Measurements from ENCODE around the gene LYSMD4. TPM values are rescaled to one million over a fixed set of nuclear protein-coding genes. Genes with fewer than 3 reads are reported as not detected.

LYSMD4 gene
- total and polyA plus RNA-seq, 2 of the 8 experiments (the other 6 are each of a cell fraction or from before 2014, with no cell fraction given), result 7.5 to 17.5 TPM

- Histone ChIP-seq H4K8ac (ENCODE audit: extremely low read depth, insufficient read depth, low read length) (no peak overlapping the region), H2BK5ac (ENCODE audit: low read depth, low read length) (no peak overlapping the region), H2BK120ac (replicated peaks; ENCODE audit: low read depth, low read length) (no peak overlapping the region), H3K4me3 (ENCODE audit: extremely low read depth in 1 of 4, insufficient read depth in 2 of 4, low read depth in 3 of 4, low read length in 4 of 4) (no peak overlapping the region), H2BK20ac (ENCODE audit: low read length) (no peak overlapping the region), H3K27me3 (replicated peaks in 1 of 4; ENCODE audit: control insufficient read depth in 3 of 4, extremely low read depth in 1 of 4, insufficient read depth in 3 of 4, low read length in 3 of 4) (peaks cover 0 to 7% (median 2%) of the 10 kb centered on the region in 4 experiments; a peak in 4 of 7 replicates), H3K27ac (ENCODE audit: low read depth, low read length) (no peak overlapping the region), H3K9me3 (ENCODE audit: insufficient read depth in 2 of 2, low read depth in 1 of 2, low read length in 1 of 2) (peaks cover 4 to 12% of the 10 kb centered on the region in 2 experiments; a peak in 3 of 4 replicates), H3K79me2 (ENCODE audit: control insufficient read depth in 1 of 2, insufficient read depth in 2 of 2, low read length in 2 of 2) (no peaks in the 10 kb centered on the region), H3K56ac (replicated peaks; ENCODE audit: insufficient read length, low read depth, low read length) (no peak overlapping the region), H2BK15ac (ENCODE audit: low read length) (no peak overlapping the region), H3K4me2 (ENCODE audit: insufficient read depth in 1 of 2, low read depth in 2 of 2, low read length in 2 of 2) (no peak overlapping the region), H2AK5ac (ENCODE audit: low read depth, low read length) (no peak overlapping the region), H4K20me1 (replicated peaks in 1 of 2; ENCODE audit: control insufficient read depth in 1 of 2, insufficient read depth in 2 of 2, low read length in 2 of 2) (peaks cover 0 to 5% of the 10 kb centered on the region in 2 experiments), H4K5ac (ENCODE audit: insufficient read length, low read depth, low read length) (no peak overlapping the region), H3K23ac (ENCODE audit: insufficient read length) (no peak overlapping the region), H2AFZ (ENCODE audit: low read length) (no peak overlapping the region), H3K18ac (ENCODE audit: extremely low read depth, low read length) (no peak overlapping the region), H3K4me1 (replicated peaks in 1 of 4; ENCODE audit: control insufficient read depth in 3 of 4, insufficient read depth in 4 of 4, low read length in 3 of 4) (peaks cover 4 to 23% (median 6%) of the 10 kb centered on the region in 4 experiments; a peak in 5 of 7 replicates), H2BK12ac (ENCODE audit: low read depth, low read length) (no peak overlapping the region), H3K23me2 (ENCODE audit: low read depth, low read length) (peaks cover 3% of the 10 kb centered on the region; the same call in 1 of the 2 replicates), H3K79me1 (ENCODE audit: low read depth, low read length) (0 out of 2 replicates have a peak, but pooled peaks cover 2% of the 10 kb centered on the region), H3K4ac (replicated peaks; ENCODE audit: insufficient read length, low read depth, low read length) (no peak overlapping the region), H3K14ac (ENCODE audit: insufficient read length) (no peak overlapping the region), H3K36me3 (ENCODE audit: control insufficient read depth in 2 of 4, insufficient read depth in 4 of 4, low read length in 3 of 4) (peaks cover 4 to 9% (median 5%) of the 10 kb centered on the region in 4 experiments; a peak in 7 of 8 replicates), H4K91ac (replicated peaks; ENCODE audit: insufficient read length, low read length) (no peak overlapping the region), H3K9ac (replicated peaks in 1 of 4; ENCODE audit: extremely low read depth in 1 of 4, low read depth in 3 of 4, low read length in 3 of 4) (no peak overlapping the region)
- POLR2A ChIA-PET (ENCODE audit: partially characterized antibody), result no interaction called here
- no peak for TF ChIP-seq GABPA (IDR thresholded peaks at IDR 0.05; ENCODE audit: borderline replicate concordance, insufficient read depth, low read length)
- TF ChIP-seq TAF7 (optimal IDR thresholded peaks at IDR 0.05; ENCODE audit: borderline replicate concordance, low read depth, low read length), result no peak
- TF ChIP-seq YY1 (IDR thresholded peaks at IDR 0.05; ENCODE audit: low read depth, low read length), result no peak
- no peak for TF ChIP-seq BACH1 (IDR thresholded peaks at IDR 0.05; ENCODE audit: low read length)
- TF ChIP-seq EZH2 (IDR thresholded peaks at IDR 0.05; ENCODE audit: low read depth, low read length, severe bottlenecking), result no peak
- no peak for TF ChIP-seq POU5F1 (IDR thresholded peaks at IDR 0.05; ENCODE audit: low read depth, low read length)
- TF ChIP-seq RAD21 (IDR thresholded peaks at IDR 0.05 in 1 of 2, conservative IDR thresholded peaks at IDR 0.05 in 1 of 2; ENCODE audit: low read depth in 2 of 2, low read length in 2 of 2), result no peak
- TF ChIP-seq TAF1 (IDR thresholded peaks at IDR 0.05; ENCODE audit: low read depth, low read length), result no peak
- no peak for TF ChIP-seq EGR1 (IDR thresholded peaks at IDR 0.05; ENCODE audit: borderline replicate concordance, low read depth, low read length)
- no peak for TF ChIP-seq KDM1A (IDR thresholded peaks at IDR 0.05; ENCODE audit: borderline replicate concordance, low read length)
- TF ChIP-seq SIRT6 (IDR thresholded peaks at IDR 0.05; ENCODE audit: low read length), result no peak
- no peak for DNase-seq (ENCODE audit: low read depth in 1 of 2, low spot score in 2 of 2)
- CTCF ChIA-PET (ENCODE audit: partially characterized antibody), result interaction anchor here (1.4 to 3.9 kb wide), 2 partner anchors 24 to 177 kb away, joined by 3 to 34 read pairs; no protein-coding TSS in a partner anchor
- FAIRE-seq, result no peak
- 90% methylated on average over 1 of the region's 1 CpG; no CpG with 5 or more reads in 1 of the 2 experiments for WGBS, 2 experiments (ENCODE audit: extremely low coverage in 1 of 2, insufficient coverage in 1 of 2, insufficient read length in 1 of 2, insufficient replicate concordance in 2 of 2, low coverage in 1 of 2, low lambda C conversion rate in 2 of 2, missing lambda C conversion rate in 1 of 2)
These were observed 5.9 kb downstream of the LYSMD4 start for GRCh38 chr15:99727330-99727729.

Measured in H1 (cell line).